ENCODE data around the gene PSME1. TPM values are rescaled to one million over a fixed set of nuclear protein-coding genes. Genes with fewer than 3 reads are reported as not detected.

Gene PSME1
- total and polyA plus RNA-seq, 10 of the 15 experiments (the other 5 are each of a cell fraction or from before 2014, with no cell fraction given) = 250 to 1,378 (median 412) TPM

DNA sequence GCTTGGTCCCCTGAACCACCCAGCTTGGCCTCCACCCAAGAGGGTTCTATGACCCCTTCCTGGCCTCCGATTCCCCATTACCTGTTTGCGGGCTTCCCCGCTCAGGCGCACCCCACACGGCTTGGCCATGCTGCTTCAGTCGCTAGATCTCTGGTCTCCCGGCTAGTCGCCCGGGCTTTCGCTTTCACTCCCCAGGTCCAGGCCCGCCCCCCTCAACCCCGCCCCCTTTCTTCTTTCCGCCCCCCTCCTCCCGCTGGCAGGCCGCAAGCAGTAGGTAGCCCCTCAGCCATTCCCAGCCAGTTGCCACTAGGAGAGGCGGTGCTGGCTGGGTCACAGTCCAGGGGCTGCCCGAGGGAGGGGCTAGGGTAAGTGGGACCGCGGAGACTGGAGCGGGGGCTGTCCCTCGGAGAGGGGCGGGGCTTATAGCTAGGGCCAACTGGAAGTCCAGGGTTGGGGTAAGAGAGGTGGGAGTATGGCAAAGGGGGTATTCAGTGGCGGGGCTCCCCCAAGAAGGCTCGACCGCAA, 10.5 kb downstream of the PSME1 start, which contains the start of gene PSME2 (continued):
- no peak for TF ChIP-seq MYC (IDR thresholded peaks at IDR 0.05; ENCODE audit: insufficient read depth, insufficient read length, insufficient replicate concordance, low read length, severe bottlenecking)
- TF ChIP-seq TAF1 (IDR thresholded peaks at IDR 0.05; ENCODE audit: borderline replicate concordance, low read depth, low read length) = peak; percentile 54; the same call in 1 of the 2 replicates
- no peak for TF ChIP-seq GATAD2B (conservative IDR thresholded peaks at IDR 0.05; ENCODE audit: low read depth)
- TF ChIP-seq EZH2 (IDR thresholded peaks at IDR 0.05; ENCODE audit: borderline replicate concordance, control insufficient read depth, low read depth, low read length) = no peak
- TF ChIP-seq, protein P1, sequence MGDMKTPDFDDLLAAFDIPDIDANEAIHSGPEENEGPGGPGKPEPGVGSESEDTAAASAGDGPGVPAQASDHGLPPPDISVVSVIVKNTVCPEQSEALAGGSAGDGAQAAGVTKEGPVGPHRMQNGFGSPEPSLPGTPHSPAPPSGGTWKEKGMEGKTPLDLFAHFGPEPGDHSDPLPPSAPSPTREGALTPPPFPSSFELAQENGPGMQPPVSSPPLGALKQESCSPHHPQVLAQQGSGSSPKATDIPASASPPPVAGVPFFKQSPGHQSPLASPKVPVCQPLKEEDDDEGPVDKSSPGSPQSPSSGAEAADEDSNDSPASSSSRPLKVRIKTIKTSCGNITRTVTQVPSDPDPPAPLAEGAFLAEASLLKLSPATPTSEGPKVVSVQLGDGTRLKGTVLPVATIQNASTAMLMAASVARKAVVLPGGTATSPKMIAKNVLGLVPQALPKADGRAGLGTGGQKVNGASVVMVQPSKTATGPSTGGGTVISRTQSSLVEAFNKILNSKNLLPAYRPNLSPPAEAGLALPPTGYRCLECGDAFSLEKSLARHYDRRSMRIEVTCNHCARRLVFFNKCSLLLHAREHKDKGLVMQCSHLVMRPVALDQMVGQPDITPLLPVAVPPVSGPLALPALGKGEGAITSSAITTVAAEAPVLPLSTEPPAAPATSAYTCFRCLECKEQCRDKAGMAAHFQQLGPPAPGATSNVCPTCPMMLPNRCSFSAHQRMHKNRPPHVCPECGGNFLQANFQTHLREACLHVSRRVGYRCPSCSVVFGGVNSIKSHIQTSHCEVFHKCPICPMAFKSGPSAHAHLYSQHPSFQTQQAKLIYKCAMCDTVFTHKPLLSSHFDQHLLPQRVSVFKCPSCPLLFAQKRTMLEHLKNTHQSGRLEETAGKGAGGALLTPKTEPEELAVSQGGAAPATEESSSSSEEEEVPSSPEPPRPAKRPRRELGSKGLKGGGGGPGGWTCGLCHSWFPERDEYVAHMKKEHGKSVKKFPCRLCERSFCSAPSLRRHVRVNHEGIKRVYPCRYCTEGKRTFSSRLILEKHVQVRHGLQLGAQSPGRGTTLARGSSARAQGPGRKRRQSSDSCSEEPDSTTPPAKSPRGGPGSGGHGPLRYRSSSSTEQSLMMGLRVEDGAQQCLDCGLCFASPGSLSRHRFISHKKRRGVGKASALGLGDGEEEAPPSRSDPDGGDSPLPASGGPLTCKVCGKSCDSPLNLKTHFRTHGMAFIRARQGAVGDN (IDR thresholded peaks at IDR 0.05) = peak; percentile 27; the same call in 1 of the 2 replicates
- peak; percentile 80; the same call in 1 of the 2 replicates for TF ChIP-seq POLR2AphosphoS5 (IDR thresholded peaks at IDR 0.05; ENCODE audit: low read length)
- TF ChIP-seq, protein P2, sequence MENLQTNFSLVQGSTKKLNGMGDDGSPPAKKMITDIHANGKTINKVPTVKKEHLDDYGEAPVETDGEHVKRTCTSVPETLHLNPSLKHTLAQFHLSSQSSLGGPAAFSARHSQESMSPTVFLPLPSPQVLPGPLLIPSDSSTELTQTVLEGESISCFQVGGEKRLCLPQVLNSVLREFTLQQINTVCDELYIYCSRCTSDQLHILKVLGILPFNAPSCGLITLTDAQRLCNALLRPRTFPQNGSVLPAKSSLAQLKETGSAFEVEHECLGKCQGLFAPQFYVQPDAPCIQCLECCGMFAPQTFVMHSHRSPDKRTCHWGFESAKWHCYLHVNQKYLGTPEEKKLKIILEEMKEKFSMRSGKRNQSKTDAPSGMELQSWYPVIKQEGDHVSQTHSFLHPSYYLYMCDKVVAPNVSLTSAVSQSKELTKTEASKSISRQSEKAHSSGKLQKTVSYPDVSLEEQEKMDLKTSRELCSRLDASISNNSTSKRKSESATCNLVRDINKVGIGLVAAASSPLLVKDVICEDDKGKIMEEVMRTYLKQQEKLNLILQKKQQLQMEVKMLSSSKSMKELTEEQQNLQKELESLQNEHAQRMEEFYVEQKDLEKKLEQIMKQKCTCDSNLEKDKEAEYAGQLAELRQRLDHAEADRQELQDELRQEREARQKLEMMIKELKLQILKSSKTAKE (IDR thresholded peaks at IDR 0.05; ENCODE audit: low read depth, poor library complexity, severe bottlenecking) = no peak
- TF ChIP-seq, protein P3, sequence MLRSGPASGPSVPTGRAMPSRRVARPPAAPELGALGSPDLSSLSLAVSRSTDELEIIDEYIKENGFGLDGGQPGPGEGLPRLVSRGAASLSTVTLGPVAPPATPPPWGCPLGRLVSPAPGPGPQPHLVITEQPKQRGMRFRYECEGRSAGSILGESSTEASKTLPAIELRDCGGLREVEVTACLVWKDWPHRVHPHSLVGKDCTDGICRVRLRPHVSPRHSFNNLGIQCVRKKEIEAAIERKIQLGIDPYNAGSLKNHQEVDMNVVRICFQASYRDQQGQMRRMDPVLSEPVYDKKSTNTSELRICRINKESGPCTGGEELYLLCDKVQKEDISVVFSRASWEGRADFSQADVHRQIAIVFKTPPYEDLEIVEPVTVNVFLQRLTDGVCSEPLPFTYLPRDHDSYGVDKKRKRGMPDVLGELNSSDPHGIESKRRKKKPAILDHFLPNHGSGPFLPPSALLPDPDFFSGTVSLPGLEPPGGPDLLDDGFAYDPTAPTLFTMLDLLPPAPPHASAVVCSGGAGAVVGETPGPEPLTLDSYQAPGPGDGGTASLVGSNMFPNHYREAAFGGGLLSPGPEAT (IDR thresholded peaks at IDR 0.05; ENCODE audit: low read depth) = no peak
- no peak for TF ChIP-seq HCFC1 (IDR thresholded peaks at IDR 0.05; ENCODE audit: low read length)
- TF ChIP-seq, protein P4, sequence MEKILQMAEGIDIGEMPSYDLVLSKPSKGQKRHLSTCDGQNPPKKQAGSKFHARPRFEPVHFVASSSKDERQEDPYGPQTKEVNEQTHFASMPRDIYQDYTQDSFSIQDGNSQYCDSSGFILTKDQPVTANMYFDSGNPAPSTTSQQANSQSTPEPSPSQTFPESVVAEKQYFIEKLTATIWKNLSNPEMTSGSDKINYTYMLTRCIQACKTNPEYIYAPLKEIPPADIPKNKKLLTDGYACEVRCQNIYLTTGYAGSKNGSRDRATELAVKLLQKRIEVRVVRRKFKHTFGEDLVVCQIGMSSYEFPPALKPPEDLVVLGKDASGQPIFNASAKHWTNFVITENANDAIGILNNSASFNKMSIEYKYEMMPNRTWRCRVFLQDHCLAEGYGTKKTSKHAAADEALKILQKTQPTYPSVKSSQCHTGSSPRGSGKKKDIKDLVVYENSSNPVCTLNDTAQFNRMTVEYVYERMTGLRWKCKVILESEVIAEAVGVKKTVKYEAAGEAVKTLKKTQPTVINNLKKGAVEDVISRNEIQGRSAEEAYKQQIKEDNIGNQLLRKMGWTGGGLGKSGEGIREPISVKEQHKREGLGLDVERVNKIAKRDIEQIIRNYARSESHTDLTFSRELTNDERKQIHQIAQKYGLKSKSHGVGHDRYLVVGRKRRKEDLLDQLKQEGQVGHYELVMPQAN (conservative IDR thresholded peaks at IDR 0.05) = peak; percentile 91
- no peak for TF ChIP-seq NR2C1 (IDR thresholded peaks at IDR 0.05)
- TF ChIP-seq YBX1 (IDR thresholded peaks at IDR 0.05) = no peak
- TF ChIP-seq EP300 (IDR thresholded peaks at IDR 0.05; ENCODE audit: borderline replicate concordance in 1 of 2, control insufficient read depth in 1 of 2, low read depth in 2 of 2, low read length in 2 of 2) = no peak
- no peak for TF ChIP-seq ZNF622 (IDR thresholded peaks at IDR 0.05)
- TF ChIP-seq SMAD5 (IDR thresholded peaks at IDR 0.05; ENCODE audit: low read depth) = peak; percentile 21; the same call in 1 of the 2 replicates
- TF ChIP-seq KDM1A (IDR thresholded peaks at IDR 0.05; ENCODE audit: borderline replicate concordance) = no peak
- no peak for TF ChIP-seq RCOR1 (conservative IDR thresholded peaks at IDR 0.05; ENCODE audit: low read depth, low read length)
- TF ChIP-seq RBBP5 (conservative IDR thresholded peaks at IDR 0.05) = no peak
- TF ChIP-seq CHD2 (IDR thresholded peaks at IDR 0.05; ENCODE audit: borderline replicate concordance, low read depth, low read length) = peak; percentile 51; the same call in 1 of the 2 replicates
